Activated naive CD8-positive, alpha-beta T cell treated with anti-CD3 and anti-CD28 coated beads, Interleukin-2, amount 50 U/mL, for 24 hours (primary cell): ENCODE data around the gene SPRY4.

ENCODE experiments used
- ATAC-seq: fragments of 150-1000 bp; cut with Tn5 transposase; one replicate; pipeline ENCODE4 v1.10.0; 2021
- DNase-seq: peaks from one replicate; pipeline ENCODE4 v3.0.0; 2021
- H3K27ac Mint-ChIP-seq: one replicate; pipeline ENCODE4 v1.8.0; 2021; ENCODE audit warnings: mild to moderate bottlenecking, mixed read lengths
- H3K27me3 Mint-ChIP-seq: one replicate; pipeline ENCODE4 v1.8.0; 2021; ENCODE audit warnings: mixed read lengths
- H3K36me3 Mint-ChIP-seq: one replicate; pipeline ENCODE4 v1.8.0; 2021; ENCODE audit warnings: low read depth, mixed read lengths
- H3K4me1 Mint-ChIP-seq: one replicate; pipeline ENCODE4 v1.8.0; 2021; ENCODE audit warnings: mixed read lengths
- H3K4me3 Mint-ChIP-seq: one replicate; pipeline ENCODE4 v1.8.0; 2021; ENCODE audit warnings: mild to moderate bottlenecking, moderate library complexity, mixed read lengths
- H3K9me3 Mint-ChIP-seq: one replicate; pipeline ENCODE4 v1.8.0; 2021; ENCODE audit warnings: mixed read lengths

The SPRY4 gene

DNA sequence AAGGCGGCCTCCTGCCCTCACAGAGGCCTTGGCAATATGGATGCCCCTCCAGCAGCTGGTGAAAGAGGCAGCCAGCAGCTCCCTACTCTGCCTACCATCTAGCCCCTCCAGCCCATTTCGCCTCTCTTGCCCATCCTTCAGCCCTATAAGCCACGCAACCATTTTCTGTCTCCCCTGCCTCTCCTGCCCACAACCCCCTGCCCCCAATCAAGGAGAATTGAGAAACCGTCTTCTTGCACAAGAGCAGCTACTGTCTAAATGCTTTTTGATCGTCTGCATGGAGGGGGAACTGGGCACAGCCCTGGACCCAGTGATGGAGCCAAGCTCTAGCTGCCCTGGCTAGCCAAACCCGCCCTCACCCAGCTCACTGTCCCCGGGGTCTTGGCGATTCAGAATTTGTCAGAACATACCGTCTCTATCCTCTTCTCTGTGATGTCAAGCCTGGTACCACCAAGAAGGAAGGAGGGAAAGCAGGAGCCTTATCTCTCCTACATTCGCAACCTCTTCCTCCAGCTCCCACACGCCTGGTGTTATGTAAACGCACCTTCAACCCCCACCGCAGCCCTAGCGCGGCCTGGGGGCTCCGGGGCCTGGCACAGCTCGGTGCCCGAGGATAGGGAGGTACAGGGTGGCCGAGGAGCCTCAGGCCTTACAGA, 1.2 kb downstream of the SPRY4 start:
- peaks cover 65% of the 10 kb centered on the region for H3K27me3 Mint-ChIP-seq

DNA sequence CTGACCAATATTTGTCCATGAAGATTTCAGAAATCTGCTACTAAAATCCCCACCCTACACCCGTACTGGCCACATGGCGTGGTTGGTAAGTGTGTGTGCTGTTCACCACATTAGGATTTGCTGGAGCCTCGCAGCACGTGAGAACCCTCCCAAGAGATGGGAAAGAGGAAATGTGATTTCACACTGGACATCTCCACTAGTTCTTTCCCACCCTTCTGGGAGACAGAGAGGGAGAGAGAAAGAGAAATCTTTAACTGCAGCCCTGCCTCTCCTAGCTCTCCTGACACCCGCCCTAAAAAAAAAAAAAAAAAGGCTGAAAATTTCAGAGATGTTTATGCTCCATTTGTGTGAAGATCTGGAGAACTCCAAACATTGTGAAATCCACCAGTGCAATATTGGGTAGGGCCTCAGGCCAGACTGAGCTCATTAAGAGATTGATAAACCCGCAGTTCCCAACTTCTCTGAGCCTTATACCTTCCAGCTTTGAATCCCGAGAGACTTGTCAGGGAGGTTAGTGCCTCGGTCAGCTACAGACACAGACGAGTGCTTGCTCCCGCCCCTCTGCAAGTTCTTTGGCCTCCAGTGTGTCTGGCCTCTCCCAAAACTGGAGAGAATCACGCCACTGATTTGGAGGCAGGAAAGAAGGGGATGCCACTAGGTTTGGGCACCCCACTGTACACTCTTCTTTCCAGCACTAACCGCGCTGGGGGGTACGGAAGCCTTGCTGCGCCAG, 1.9 kb downstream of the SPRY4 start:
- Mint-ChIP-seq H3K27me3 (peaks cover 65% of the 10 kb centered on the region), H3K4me1 (peaks cover 40% of the 10 kb centered on the region), H3K36me3 (no peaks in the 10 kb centered on the region)

More for the DNA sequence above, 1.2 kb downstream of the SPRY4 start:
- no peak overlapping the region for H3K27ac Mint-ChIP-seq
- H3K4me1 Mint-ChIP-seq = peaks cover 40% of the 10 kb centered on the region
- no peaks in the 10 kb centered on the region for H3K36me3 Mint-ChIP-seq
- H3K4me3 Mint-ChIP-seq = peak overlapping the region; percentile 79
- H3K9me3 Mint-ChIP-seq = no peaks in the 10 kb centered on the region
- no peak for ATAC-seq
- no peak for DNase-seq

DNA sequence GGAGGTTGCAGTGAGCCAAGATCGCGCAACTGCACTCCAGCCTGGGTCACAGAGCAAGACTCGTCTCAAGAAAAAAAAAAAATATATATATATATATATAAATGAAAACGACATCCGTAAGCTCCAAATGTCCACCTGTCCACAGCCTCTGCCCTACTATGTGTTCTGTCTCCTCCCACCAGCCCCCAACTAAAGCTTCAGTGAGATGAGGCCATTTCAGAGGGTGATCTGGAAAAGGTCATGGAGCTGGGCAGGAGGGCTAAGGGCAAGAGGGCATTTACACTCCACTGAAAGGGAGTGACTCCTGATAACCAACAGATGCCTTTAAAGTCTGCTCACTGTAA, 2.4 kb downstream of the SPRY4 start:
- Mint-ChIP-seq H3K4me3 (no peak overlapping the region), H3K9me3 (no peaks in the 10 kb centered on the region), H3K4me1 (peaks cover 40% of the 10 kb centered on the region), H3K27me3 (peaks cover 61% of the 10 kb centered on the region), H3K27ac (no peak overlapping the region), H3K36me3 (no peaks in the 10 kb centered on the region)
- no peak for DNase-seq
- no peak for ATAC-seq

More for the DNA sequence above, 1.9 kb downstream of the SPRY4 start:
- H3K9me3 Mint-ChIP-seq = no peaks in the 10 kb centered on the region
- no peak overlapping the region for H3K27ac Mint-ChIP-seq
- ATAC-seq (no peak), DNase-seq (no peak)
- H3K4me3 Mint-ChIP-seq = no peak overlapping the region

DNA sequence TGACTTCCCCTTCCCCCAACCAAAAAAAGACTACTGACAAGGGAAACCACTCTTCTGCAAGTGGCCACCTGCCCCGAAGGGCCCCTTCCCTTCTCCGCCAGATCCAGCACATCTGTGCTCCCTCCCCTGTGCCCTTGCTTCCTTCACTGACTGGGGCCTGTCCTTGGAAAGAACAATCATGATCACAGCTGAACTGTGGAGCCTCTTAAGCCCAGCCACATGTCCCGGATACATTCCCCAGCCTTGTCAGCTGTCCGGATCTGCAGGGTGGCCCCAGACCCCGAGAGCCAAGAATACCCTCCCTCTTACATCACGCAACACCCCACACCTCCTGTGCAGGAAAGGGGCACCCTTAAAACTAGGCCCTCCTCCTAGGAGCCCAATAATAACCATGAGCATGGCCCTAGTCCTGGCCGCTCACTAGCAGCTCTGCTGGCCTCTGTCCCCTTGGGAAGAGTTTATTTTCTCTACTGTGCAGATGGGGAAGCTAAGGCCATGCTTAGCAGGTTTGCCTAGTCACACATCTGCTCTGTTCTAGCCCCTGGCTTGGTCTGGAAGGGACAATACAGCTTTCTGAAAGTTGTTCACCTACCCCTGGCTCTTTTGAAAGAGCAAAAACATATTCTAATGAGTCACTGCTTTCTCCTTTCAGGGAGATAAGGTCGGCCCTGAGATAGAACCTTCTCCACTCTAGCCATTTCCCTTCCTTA, 3.8 kb downstream of the SPRY4 start:
- peaks cover 50% of the 10 kb centered on the region for H3K27me3 Mint-ChIP-seq
- DNase-seq (no peak), ATAC-seq (no peak)
- no peak overlapping the region for H3K4me3 Mint-ChIP-seq
- H3K36me3 Mint-ChIP-seq = no peaks in the 10 kb centered on the region
- peaks cover 36% of the 10 kb centered on the region for H3K4me1 Mint-ChIP-seq
- no peaks in the 10 kb centered on the region for H3K9me3 Mint-ChIP-seq
- no peak overlapping the region for H3K27ac Mint-ChIP-seq

DNA sequence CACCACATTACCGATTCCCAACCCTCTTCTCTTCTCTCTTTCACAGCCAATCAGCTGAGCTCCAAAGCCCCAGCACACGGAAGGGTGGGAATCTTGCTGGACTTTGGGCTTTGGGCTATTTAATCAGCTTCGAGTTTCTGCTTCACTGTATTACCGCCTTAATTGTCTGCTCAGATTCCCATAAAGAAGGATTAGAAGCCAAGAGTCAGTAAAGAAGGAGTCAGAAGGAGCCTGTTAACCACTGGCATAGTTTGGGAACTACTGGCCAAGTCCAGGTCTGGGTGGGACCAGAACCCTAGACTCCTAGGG, 4.4 kb downstream of the SPRY4 start:
- H3K9me3 Mint-ChIP-seq = no peaks in the 10 kb centered on the region
- ATAC-seq (no peak), DNase-seq (no peak)
- H3K4me1 Mint-ChIP-seq = peaks cover 39% of the 10 kb centered on the region
- peaks cover 50% of the 10 kb centered on the region for H3K27me3 Mint-ChIP-seq
- H3K27ac Mint-ChIP-seq = no peak overlapping the region
- no peak overlapping the region for H3K4me3 Mint-ChIP-seq
- H3K36me3 Mint-ChIP-seq = no peaks in the 10 kb centered on the region

DNA sequence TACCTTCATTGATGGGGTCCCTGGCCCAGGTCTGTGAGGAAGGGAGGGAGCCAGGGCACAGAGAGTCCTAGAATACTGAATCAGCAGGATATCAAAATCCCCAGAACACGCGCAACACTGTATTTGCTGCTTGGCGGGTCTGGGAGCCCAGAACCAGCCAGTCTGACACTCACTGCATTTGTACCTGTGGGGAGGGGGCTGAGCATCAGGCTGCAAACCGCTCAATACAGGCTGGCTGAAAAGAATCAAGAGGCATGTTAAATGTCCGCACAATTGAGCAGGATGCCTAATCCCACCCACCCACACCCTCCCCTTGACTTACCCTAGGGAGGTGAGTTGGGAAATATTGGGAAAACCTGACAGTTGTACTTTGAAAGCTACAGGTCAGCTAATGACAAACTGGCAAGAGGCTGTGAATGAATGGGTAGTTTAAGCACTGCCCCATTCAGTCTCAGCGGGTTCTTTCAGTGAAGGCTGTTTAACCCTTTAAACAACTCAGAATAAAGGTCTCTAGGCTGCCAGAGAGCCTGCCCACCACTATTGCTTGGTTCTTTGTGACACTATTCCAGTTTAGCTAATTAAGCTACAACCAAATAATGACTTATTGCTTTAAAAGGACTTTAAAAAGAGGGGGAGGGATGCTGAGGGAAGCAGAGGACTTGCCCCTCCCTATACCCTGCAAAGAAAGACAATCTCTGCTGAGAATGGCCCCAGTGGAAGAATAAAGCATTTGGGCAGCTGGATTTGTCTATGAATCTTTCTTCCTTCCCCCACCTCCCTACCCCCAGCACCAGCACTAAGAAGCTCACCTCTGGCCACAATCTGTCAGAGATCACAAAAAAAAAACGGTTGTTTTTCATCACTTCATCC, 5.0 kb downstream of the SPRY4 start:
- Mint-ChIP-seq H3K4me3 (no peak overlapping the region), H3K27ac (no peak overlapping the region), H3K9me3 (no peaks in the 10 kb centered on the region), H3K27me3 (peaks cover 48% of the 10 kb centered on the region), H3K4me1 (peaks cover 37% of the 10 kb centered on the region), H3K36me3 (no peaks in the 10 kb centered on the region)
- DNase-seq = no peak
- ATAC-seq = no peak

DNA sequence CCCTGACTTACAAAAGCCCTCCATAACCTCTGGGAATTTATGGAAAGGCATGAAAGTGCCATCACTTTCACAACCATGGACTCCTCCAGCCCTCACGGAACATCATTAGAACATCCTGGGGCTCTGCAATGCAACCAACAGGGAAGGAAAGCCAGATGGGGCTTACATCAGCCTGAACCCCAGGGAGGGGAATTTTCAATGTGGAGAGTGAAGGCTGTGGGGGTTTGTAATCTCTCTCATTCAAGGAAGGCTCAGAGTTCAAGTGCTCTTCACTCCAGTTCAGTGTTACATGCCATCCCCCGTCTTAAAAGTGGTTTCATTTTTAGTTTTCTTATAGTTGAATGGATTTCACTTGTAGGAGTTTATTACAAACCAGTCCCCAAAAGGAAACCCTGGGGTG, 5.7 kb downstream of the SPRY4 start:
- Mint-ChIP-seq H3K4me3 (no peak overlapping the region), H3K27me3 (peaks cover 48% of the 10 kb centered on the region), H3K36me3 (no peaks in the 10 kb centered on the region), H3K4me1 (peaks cover 34% of the 10 kb centered on the region), H3K9me3 (no peaks in the 10 kb centered on the region), H3K27ac (no peak overlapping the region)
- ATAC-seq (no peak), DNase-seq (no peak)

DNA sequence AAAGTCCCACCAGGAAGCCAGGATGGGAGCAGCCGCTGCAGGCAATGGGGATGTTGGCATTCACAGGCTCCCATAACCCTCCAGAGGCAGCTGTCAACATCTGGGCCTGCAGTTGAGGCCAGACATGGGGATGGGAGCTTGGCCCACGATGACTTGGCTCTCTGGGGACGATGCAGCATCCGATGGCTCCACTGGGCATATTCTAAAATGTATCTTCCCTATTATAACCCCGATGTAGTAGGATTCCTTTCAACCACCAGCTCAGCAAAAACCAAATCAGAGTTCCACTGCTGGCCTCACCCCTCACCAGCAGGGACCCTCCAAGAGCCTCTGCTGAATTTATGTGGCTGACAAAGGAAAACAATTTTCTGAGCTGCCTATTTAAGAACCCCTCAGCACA, 7.1 kb downstream of the SPRY4 start:
- DNase-seq (no peak), ATAC-seq (no peak)
- peaks cover 30% of the 10 kb centered on the region for H3K4me1 Mint-ChIP-seq
- peaks cover 35% of the 10 kb centered on the region for H3K27me3 Mint-ChIP-seq
- H3K9me3 Mint-ChIP-seq = no peaks in the 10 kb centered on the region
- H3K36me3 Mint-ChIP-seq = no peaks in the 10 kb centered on the region
- no peak overlapping the region for H3K4me3 Mint-ChIP-seq
- H3K27ac Mint-ChIP-seq = no peak overlapping the region

DNA sequence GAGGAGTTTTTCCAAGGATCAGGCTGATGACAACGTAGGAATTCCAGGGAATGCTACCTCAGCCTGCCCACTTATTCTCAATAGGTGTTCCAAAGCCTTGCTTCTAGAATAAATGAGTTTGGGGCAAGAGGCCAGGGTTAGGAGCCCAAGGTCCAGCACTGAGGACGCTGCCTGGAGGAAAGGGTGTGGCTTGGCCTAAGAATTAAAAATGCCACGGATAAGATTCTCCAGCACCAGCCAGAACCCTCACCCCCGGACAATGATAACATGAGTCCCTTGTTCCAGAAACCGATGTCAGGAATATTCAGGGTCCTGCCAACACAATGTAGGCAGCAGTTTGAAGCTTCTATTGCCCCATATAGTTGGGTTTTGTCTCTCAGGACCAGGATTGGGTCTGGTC, 7.6 kb downstream of the SPRY4 start:
- Mint-ChIP-seq H3K27ac (no peak overlapping the region), H3K9me3 (no peaks in the 10 kb centered on the region), H3K4me3 (no peak overlapping the region), H3K27me3 (peaks cover 31% of the 10 kb centered on the region), H3K36me3 (no peaks in the 10 kb centered on the region), H3K4me1 (peaks cover 30% of the 10 kb centered on the region)
- DNase-seq (no peak), ATAC-seq (no peak)

DNA sequence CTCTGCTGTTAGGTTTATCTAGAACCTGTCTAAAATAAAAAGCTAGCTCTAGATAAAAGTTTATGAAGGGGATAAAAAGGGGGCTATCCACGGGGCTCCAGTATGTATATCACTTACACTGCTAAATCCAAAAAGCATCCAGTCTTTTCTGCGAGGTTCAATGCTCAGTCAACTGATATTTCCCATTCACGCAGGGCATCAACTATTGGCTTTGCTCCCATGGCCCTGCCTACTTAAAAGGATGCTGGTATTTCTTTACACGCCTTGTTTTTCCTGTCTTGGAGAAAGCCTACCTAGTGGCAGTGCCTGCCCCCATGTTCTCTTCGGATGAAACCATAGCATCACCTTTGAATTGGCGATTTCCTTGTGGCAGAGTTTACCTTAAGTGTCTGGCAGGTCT, 8.1 kb downstream of the SPRY4 start:
- Mint-ChIP-seq H3K27me3 (peaks cover 26% of the 10 kb centered on the region), H3K36me3 (no peaks in the 10 kb centered on the region)

DNA sequence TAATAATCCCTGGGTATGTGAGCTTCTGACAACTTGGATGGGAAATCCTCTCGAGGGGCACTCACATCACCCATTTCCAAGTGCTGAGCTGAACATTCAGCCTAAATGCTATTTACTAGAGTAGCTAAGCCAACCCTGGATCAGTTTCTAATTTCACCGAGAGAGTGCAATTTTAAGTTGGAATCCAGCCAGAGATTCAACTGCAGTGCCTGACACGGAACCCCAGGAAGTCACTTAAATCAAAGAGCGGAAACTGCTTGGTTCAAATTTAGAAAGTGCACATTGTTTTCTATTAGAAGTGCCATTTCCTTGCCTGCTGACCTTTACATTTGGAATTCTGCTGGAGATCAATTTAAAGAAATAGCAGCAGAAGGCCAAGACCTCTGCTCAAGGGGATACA, 8.8 kb downstream of the SPRY4 start:
- ATAC-seq (no peak), DNase-seq (no peak)
- Mint-ChIP-seq H3K4me1 (peaks cover 24% of the 10 kb centered on the region), H3K27ac (no peak overlapping the region), H3K27me3 (peaks cover 20% of the 10 kb centered on the region), H3K36me3 (no peaks in the 10 kb centered on the region), H3K4me3 (no peak overlapping the region), H3K9me3 (no peaks in the 10 kb centered on the region)

More for the DNA sequence above, 8.1 kb downstream of the SPRY4 start:
- ATAC-seq = no peak
- H3K9me3 Mint-ChIP-seq = no peaks in the 10 kb centered on the region
- DNase-seq = no peak
- H3K4me1 Mint-ChIP-seq = peaks cover 30% of the 10 kb centered on the region
- H3K27ac Mint-ChIP-seq = no peak overlapping the region
- H3K4me3 Mint-ChIP-seq = no peak overlapping the region

DNA sequence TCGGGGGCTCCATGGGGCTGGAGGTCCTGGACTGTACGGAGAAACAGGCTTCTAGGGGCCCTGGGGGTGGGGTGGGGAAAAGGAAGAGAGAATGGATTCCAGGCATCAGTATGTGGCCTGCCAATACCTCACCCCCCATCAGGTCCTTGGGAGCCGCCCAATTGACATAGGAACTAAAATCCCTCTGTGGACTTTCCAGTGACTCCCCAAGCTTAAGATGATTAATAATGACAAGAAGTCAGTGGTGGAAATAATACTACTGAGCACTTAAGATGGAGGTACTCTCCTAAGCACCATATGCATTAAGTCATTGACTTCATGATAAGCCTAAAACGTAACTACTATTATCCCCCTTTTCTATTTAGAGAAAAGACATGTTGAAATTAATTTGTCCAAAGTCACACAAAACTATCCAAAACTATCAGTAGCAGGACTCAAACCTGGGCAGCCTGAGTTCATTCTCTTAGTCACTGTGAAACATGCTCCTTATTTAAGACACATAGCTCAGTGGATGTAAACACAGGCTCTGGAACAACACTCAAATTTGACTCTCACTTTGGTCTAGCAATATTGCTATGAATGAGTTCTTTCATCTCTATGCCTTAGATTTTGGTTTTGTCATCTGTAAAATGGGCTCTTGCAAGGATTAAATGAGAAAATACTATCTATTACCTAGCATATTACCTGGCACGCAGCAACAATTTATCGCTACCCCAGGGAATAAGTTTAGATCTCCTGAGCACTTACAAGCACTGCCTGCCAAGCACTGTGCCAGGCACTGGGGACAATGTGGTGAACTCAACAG, 9.5 kb downstream of the SPRY4 start:
- H3K4me1 Mint-ChIP-seq = peaks cover 16% of the 10 kb centered on the region
- no peak overlapping the region for H3K4me3 Mint-ChIP-seq

DNA sequence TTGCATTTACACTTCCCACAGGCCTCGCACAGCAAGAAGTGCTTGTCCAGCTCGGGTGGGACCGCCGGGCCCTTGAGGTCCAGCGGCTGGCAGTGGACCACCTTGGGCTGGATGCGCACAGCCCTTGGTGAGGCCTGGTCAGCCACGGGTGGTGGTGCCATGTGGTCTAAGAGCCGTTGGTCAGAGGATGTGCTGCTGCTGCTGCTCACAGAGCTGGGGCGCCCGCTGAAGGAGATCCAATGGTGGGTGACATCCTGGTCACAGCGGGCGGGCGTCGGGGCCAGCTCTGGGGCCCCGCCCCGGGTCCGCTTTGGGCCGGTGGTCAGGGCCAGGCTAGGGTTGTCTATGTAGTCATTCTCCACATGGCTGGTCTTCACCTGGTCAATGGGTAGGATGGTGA, 10.2 kb downstream of the SPRY4 start:
- Mint-ChIP-seq H3K36me3 (no peaks in the 10 kb centered on the region), H3K9me3 (no peaks in the 10 kb centered on the region), H3K27ac (no peak overlapping the region), H3K27me3 (peaks cover 9% of the 10 kb centered on the region), H3K4me3 (no peak overlapping the region), H3K4me1 (peaks cover 16% of the 10 kb centered on the region)
- DNase-seq = no peak
- ATAC-seq = no peak

More for the DNA sequence above, 9.5 kb downstream of the SPRY4 start:
- no peak for ATAC-seq
- peaks cover 12% of the 10 kb centered on the region for H3K27me3 Mint-ChIP-seq
- no peak for DNase-seq
- no peaks in the 10 kb centered on the region for H3K9me3 Mint-ChIP-seq
- H3K27ac Mint-ChIP-seq = no peak overlapping the region
- no peaks in the 10 kb centered on the region for H3K36me3 Mint-ChIP-seq

DNA sequence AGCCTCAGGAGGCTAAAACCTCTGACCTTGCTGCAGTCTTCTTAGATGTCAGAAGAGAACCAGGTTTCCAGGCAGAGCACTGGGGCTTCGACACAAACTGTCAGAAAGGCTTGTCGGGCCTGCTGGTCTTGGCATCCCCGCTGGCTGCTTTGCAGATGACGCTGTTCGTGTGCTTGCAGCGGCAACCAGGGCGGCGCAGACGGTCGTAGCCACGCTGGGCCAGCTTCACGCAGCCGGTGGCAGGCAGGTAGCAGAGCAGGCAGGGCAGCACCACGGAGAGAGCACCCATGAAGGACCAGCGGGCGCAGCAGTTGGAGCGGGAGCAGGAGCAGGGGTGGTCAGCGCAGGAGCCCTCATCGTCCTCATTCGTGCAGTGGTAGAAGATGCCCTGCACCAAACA, 10.7 kb downstream of the SPRY4 start:
- Mint-ChIP-seq H3K4me1 (peaks cover 16% of the 10 kb centered on the region), H3K27ac (no peak overlapping the region), H3K9me3 (no peaks in the 10 kb centered on the region), H3K27me3 (peaks cover 4% of the 10 kb centered on the region), H3K36me3 (no peaks in the 10 kb centered on the region), H3K4me3 (no peak overlapping the region)
- ATAC-seq (no peak), DNase-seq (no peak)
